GM23338 (cell line): ENCODE results near the gene RBP2. TPM values are rescaled to one million over a fixed set of nuclear protein-coding genes. Genes with fewer than 3 reads are reported as not detected.
A peak's percentile ranks its signal among the peaks of the same experiment; 100 is the strongest.

Experiments used
- ATAC-seq: fragments of 200-7000 bp; cut with Tn5 transposase; 3 replicates; pipeline ENCODE4 v1.9.1; 2020
- DNase-seq: peaks from one replicate; pipeline ENCODE4 v3.0.0-alpha.2; 2015; ENCODE audit warnings: low spot score
- H2AFZ ChIP-seq: fragments of 200-600 bp; sonication (generic); 2 replicates; pipeline ENCODE4 v1.8.0; 2016; ENCODE audit warnings: antibody characterized with exemption, mild to moderate bottlenecking, moderate library complexity
- H3F3A ChIP-seq: fragments of 200-600 bp; sonication (generic); replicated peaks from 2 replicates; pipeline ENCODE4 v1.8.0; 2017; ENCODE audit warnings: antibody characterized with exemption, mixed run types, low read depth
- H3K27ac ChIP-seq: fragments of 200-600 bp; sonication (generic); 2 replicates; pipeline ENCODE4 v1.6.1; 2016; ENCODE audit warnings: low read depth
- H3K27me3 ChIP-seq: fragments of 200-600 bp; sonication (generic); 2 replicates; pipeline ENCODE4 v1.8.0; 2016; ENCODE audit warnings: mild to moderate bottlenecking, mixed run types, moderate library complexity; ENCODE audit not compliant: insufficient read depth
- H3K36me3 ChIP-seq: fragments of 200-600 bp; sonication (generic); 2 replicates; pipeline ENCODE4 v1.8.0; 2016; ENCODE audit warnings: mild to moderate bottlenecking; ENCODE audit not compliant: insufficient read depth
- H3K4me1 ChIP-seq: fragments of 200-600 bp; sonication (generic); 2 replicates; pipeline ENCODE4 v1.8.0; 2016; ENCODE audit warnings: mild to moderate bottlenecking, moderate library complexity; ENCODE audit not compliant: insufficient read depth
- H3K4me2 ChIP-seq: fragments of 200-600 bp; sonication (generic); 2 replicates; pipeline ENCODE4 v1.7.1; 2017; ENCODE audit warnings: mixed run types
- H3K4me3 ChIP-seq: fragments of 200-600 bp; sonication (generic); 2 replicates; pipeline ENCODE4 v1.6.1; 2016; ENCODE audit warnings: mixed run types
- H3K79me2 ChIP-seq: fragments of 200-600 bp; sonication (generic); replicated peaks from 2 replicates; pipeline ENCODE4 v1.8.0; 2017; ENCODE audit warnings: mild to moderate bottlenecking; ENCODE audit not compliant: insufficient read depth
- H3K9me2 ChIP-seq: fragments of 200-600 bp; sonication (generic); 2 replicates; pipeline ENCODE4 v1.8.0; 2017; ENCODE audit not compliant: insufficient read depth
- H4K20me1 ChIP-seq: fragments of 200-600 bp; sonication (generic); replicated peaks from 2 replicates; pipeline ENCODE4 v1.8.0; 2017; ENCODE audit warnings: mild to moderate bottlenecking; ENCODE audit not compliant: insufficient read depth
- H3K27ac Mint-ChIP-seq: 2 replicates; pipeline ENCODE4 v1.8.0; 2020; ENCODE audit warnings: inconsistent platforms, mild to moderate bottlenecking, moderate library complexity, mixed read lengths
- H3K27me3 Mint-ChIP-seq: 3 replicates; pipeline ENCODE4 v1.8.0; 2022; ENCODE audit warnings: low read depth, mild to moderate bottlenecking, moderate library complexity, mixed read lengths, inconsistent platforms; ENCODE audit not compliant: insufficient read depth, poor library complexity
- H3K36me3 Mint-ChIP-seq: 3 replicates; pipeline ENCODE4 v1.8.0; 2021; ENCODE audit warnings: low read depth, mild to moderate bottlenecking, inconsistent platforms, moderate library complexity, mixed read lengths
- H3K4me1 Mint-ChIP-seq: 3 replicates; pipeline ENCODE4 v1.8.0; 2020; ENCODE audit warnings: mild to moderate bottlenecking, inconsistent platforms, mixed read lengths
- H3K4me3 Mint-ChIP-seq: 3 replicates; pipeline ENCODE4 v1.8.0; 2021; ENCODE audit warnings: moderate library complexity, mild to moderate bottlenecking, inconsistent platforms, mixed read lengths
- H3K9me3 Mint-ChIP-seq: 3 replicates; pipeline ENCODE4 v1.8.0; 2020; ENCODE audit warnings: moderate library complexity, mild to moderate bottlenecking, inconsistent platforms, mixed read lengths
- CTCF ChIP-seq, 2 experiments: fragments of 200-600 bp in 1 of 2; sonication (generic) in 1 of 2; conservative IDR thresholded peaks; 2 replicates each; pipeline versions ENCODE4 v1.5.1 to v1.6.1; 2016 to 2017; ENCODE audit warnings: antibody characterized with exemption in 2 of 2, low read depth in 2 of 2, mild to moderate bottlenecking in 2 of 2, moderate library complexity in 1 of 2
- EZH2phosphoT487 ChIP-seq: fragments of 200-600 bp; sonication (generic); IDR thresholded peaks from one replicate; pipeline ENCODE4 v1.8.1; 2018; ENCODE audit warnings: antibody characterized with exemption; ENCODE audit not compliant: unreplicated experiment
- POLR2AphosphoS5 ChIP-seq: IDR thresholded peaks from 2 replicates; pipeline ENCODE4 v1.6.1; 2016; ENCODE audit warnings: antibody characterized with exemption, low read depth
- ZNF114 ChIP-seq: fragments of 250-450 bp; sonication (Bioruptor Pico); IDR thresholded peaks from 2 replicates; pipeline ENCODE4 v1.5.0; 2020; ENCODE audit warnings: mild to moderate bottlenecking, moderate library complexity
- ZNF331 ChIP-seq: fragments of 250-450 bp; sonication (Bioruptor Pico); IDR thresholded peaks from 2 replicates; pipeline ENCODE4 v1.5.0; 2020; ENCODE audit warnings: low read depth, mild to moderate bottlenecking, moderate library complexity
- ZNF462 ChIP-seq: fragments of 250-450 bp; sonication (Bioruptor Pico); IDR thresholded peaks from 2 replicates; pipeline ENCODE4 v1.5.0; 2020; ENCODE audit warnings: mild to moderate bottlenecking, moderate library complexity
- polyA plus RNA-seq: library from polyadenylated mRNA; unstranded; fragments of >200 nt; fragmentation: Nextera tagmentation; extraction: Ambion mirVana; gene quantifications from 2 replicates; pipeline ENCODE4 v1.2.1, GENCODE V29; 2016
- total RNA-seq: library from RNA; depleted of rRNA; stranded (reverse); fragments of >200 nt; shearing (Covaris generic); gene quantifications from 2 replicates; pipeline ENCODE4 v1.2.3, GENCODE V29; 2014

RBP2 gene
- total and polyA plus RNA-seq, 2 experiments from 2014 or later = not detected

- peak overlapping the region; percentile 74 for H3K4me2 ChIP-seq
- peaks cover 8% of the 10 kb centered on the region; the same call in 2 of the 3 replicates for H3K36me3 Mint-ChIP-seq
- ATAC-seq = peak; percentile 62
- peak overlapping the region; percentile 12; the same call in 1 of the 3 replicates for H3K4me3 Mint-ChIP-seq
- peak overlapping the region; percentile 9; the same call in 1 of the 2 replicates for H3K4me3 ChIP-seq
- 0 out of 2 replicates have a peak, but pooled peaks cover 4% of the 10 kb centered on the region for H3K27me3 ChIP-seq
- H3K27ac ChIP-seq = no peak overlapping the region
- no peak overlapping the region for H2AFZ ChIP-seq
- peaks cover 23% of the 10 kb centered on the region for H3K4me1 ChIP-seq
- peaks cover 35% of the 10 kb centered on the region for H3K4me1 Mint-ChIP-seq
- TF ChIP-seq ZNF331 (CRISPR knock-in tag) = no peak
- TF ChIP-seq ZNF462 = peak; percentile 92
- DNase-seq = no peak
- no peaks in the 10 kb centered on the region for H3K36me3 ChIP-seq
- 0 out of 2 replicates have a peak, but pooled peaks cover 3% of the 10 kb centered on the region for H3K9me2 ChIP-seq
- peaks cover 19% of the 10 kb centered on the region for H3K27me3 Mint-ChIP-seq
- no peak overlapping the region for H3K27ac Mint-ChIP-seq
- no peaks in the 10 kb centered on the region for H4K20me1 ChIP-seq
- H3K9me3 Mint-ChIP-seq = no peaks in the 10 kb centered on the region
- H3K79me2 ChIP-seq = no peaks in the 10 kb centered on the region
- no peaks in the 10 kb centered on the region for H3F3A ChIP-seq
Observed at GRCh38 chr3:139523718-139524117, 47.4 kb upstream of the RBP2 start.

GRCh38 chr3:139523166-139523565 is 46.9 kb upstream of the RBP2 start:
- Histone ChIP-seq H3K36me3 (no peaks in the 10 kb centered on the region), H3K27me3 (0 out of 2 replicates have a peak, but pooled peaks cover 4% of the 10 kb centered on the region), H3K4me1 (peaks cover 23% of the 10 kb centered on the region), H3K27ac (no peak overlapping the region), H3K9me2 (0 out of 2 replicates have a peak, but pooled peaks cover 3% of the 10 kb centered on the region), H2AFZ (no peak overlapping the region), H3K4me3 (no peak overlapping the region), H3F3A (no peaks in the 10 kb centered on the region), H4K20me1 (no peaks in the 10 kb centered on the region), H3K4me2 (no peak overlapping the region), H3K79me2 (no peaks in the 10 kb centered on the region)
- peaks cover 19% of the 10 kb centered on the region for H3K27me3 Mint-ChIP-seq
- DNase-seq (no peak), ATAC-seq (no peak)
- H3K4me3 Mint-ChIP-seq = no peak overlapping the region
- peaks cover 35% of the 10 kb centered on the region for H3K4me1 Mint-ChIP-seq
- no peaks in the 10 kb centered on the region for H3K9me3 Mint-ChIP-seq
- no peak overlapping the region for H3K27ac Mint-ChIP-seq
- H3K36me3 Mint-ChIP-seq = peaks cover 8% of the 10 kb centered on the region; the same call in 2 of the 3 replicates
- TF ChIP-seq POLR2AphosphoS5 = no peak
- no peak for TF ChIP-seq CTCF (conservative IDR thresholded peaks at IDR 0.05; ENCODE audit: low read depth in 2 of 2)
- TF ChIP-seq EZH2phosphoT487 = no peak
- no peak for TF ChIP-seq ZNF114 (CRISPR knock-in tag)
